Stimulated activated CD8-positive, alpha-beta memory T cell treated with anti-CD3 and anti-CD28 coated beads, Interleukin-4, amount 100 ng/mL, for 1 hour (primary cell): ENCODE data around the gene THOC3.
"Not testable (repeated sequence)": the region's sequence is repeated elsewhere in the genome, so short reads cannot be mapped to it uniquely, and the experiment has no call there.

ENCODE experiments used
- DNase-seq, 2 donors: peaks; one replicate each; pipeline ENCODE4 v3.0.0-alpha.2; 2020; ENCODE audit warnings: low read depth in 2 of 2, low spot score in 1 of 2

The THOC3 gene

DNA sequence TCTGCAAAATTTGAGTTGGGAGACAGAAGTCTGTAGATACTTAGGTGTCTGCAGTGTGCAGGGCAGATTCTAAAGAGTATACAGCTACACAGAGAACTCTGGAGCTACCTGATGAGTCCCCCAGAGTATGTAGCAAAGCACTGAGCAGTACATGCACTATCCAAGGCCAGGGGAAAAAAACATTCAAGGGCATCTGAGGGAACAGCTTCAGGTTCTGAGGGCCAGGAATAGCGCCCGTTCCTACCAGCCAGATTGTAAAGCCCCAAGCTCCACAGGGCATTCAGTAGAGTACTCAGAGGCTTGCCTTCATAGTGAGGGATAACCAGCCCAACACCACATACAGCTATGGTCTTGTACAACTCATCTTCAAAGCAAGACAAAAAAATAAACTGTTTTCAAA is 27.5 kb downstream of the THOC3 start:
- not testable (repeated sequence) for DNase-seq

DNA sequence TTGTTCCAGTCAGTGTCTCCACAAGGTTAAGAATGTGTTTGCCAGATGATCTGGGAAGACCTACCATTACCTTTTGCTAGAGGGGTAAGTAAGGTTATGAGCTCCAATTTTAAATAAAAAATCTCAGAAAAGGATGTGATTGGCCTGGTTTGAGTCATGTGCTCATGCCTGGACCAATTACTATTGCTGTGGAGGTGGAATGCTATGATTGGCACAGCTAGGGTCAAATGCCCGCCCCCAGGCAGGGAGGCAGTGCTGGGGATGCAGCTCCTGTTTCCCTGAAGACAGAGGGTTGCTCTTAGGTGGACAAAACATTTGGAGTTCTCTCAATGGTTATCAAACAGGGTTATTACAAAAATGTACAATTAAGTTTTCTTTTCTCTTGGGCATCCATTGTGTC is 29.6 kb downstream of the THOC3 start:
- not testable (repeated sequence) for DNase-seq

DNA sequence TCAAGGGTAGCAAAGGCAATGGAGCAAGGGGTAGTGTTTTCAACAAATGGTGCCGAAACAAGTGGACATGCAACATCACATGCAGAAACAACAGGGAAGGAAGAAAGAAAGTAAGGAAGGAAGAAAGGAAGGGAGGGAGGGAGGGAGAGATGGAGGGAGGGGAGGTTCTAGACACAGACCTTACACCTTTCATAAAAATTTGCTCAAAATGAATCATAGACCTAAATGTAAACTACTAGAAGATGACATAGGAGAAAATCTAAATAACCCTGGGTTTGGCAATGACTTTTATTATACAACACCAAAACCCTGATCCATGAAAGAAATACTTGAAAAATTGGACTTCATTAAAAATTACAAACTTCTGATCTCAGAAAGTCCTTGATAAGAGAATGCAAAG is 39.4 kb downstream of the THOC3 start:
- DNase-seq: not testable (repeated sequence)

DNA sequence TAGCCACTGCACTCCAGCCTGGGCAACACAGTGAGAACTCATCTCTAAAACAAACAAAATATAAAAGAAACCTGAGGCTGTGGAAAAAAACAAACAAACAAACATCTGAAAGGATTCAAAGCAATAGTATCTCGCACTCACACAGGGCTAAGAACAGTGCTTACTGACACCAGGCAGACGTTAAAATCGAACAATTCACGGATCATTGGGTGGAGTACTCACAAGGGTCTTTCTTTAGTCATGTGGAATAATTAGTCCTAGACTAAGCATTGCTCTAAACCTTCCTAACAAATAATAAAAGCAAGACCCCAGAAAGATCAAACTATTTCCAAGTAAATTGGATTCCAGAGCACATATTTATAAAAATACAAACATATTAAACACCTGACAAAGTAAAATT is 43.0 kb downstream of the THOC3 start:
- not testable (repeated sequence) for DNase-seq

DNA sequence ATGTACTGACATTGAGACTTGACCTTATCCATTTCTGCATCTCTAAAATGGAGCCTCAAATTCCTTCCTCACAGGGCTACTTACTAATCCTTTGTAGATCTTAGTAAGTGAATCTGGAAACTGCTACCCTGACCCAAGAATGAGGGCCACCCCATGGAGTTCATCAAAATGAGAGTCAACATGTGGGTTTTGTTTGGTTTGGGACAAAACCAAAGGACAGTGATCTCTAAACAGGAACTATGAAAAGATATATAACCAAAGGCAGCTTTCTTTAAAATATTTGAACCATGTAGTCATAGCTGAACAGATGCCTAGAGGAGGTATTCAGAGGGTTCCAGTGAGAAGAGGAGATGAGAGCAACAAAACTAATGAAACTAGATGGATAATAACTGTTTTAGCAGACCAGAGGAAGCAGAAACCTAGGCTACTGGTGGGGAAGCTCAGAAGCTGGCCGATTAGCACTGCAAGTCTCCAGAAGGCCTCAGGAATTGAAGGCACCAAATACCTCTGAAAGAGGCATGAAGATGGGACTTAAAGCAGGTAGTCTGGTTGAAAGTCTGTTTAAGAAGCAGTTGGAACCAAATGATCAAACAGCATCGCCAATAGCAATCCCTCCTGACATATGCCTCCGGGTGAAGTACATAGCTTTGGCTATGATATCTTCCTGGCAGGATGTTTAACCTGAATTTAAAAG is 45.8 kb downstream of the THOC3 start:
- no peak for DNase-seq

DNA sequence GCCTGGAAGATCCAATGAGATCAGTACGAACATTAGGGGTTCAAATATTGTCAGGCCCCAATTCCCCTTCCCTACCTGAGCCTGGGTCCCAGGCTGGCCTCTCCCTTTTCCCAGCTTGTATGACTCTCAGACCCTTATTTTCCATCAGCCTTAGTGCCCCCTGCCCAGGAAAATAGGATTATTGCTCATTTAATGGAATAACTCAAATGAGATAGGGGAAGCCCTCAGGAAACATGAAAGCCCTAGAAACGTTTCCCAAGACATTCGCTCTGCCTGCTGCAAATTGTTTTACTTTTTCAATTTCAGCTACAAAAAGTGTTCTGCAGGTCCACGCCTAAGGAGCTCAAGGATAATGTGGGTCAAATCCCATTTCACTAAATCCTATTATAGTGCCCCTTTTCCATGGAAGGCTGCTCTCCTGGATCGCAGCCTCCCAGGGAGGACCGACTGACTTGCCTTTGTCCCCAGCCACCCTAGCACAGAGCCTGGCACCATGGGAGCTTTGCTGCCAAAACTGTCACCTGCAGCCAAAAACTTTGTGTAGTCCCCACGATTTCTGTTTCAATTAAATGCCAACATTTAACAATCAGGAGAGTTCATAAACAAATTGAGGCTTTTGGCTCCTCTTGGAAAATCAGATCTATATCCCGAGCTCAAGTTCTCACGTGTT is 46.9 kb downstream of the THOC3 start:
- DNase-seq: no peak

DNA sequence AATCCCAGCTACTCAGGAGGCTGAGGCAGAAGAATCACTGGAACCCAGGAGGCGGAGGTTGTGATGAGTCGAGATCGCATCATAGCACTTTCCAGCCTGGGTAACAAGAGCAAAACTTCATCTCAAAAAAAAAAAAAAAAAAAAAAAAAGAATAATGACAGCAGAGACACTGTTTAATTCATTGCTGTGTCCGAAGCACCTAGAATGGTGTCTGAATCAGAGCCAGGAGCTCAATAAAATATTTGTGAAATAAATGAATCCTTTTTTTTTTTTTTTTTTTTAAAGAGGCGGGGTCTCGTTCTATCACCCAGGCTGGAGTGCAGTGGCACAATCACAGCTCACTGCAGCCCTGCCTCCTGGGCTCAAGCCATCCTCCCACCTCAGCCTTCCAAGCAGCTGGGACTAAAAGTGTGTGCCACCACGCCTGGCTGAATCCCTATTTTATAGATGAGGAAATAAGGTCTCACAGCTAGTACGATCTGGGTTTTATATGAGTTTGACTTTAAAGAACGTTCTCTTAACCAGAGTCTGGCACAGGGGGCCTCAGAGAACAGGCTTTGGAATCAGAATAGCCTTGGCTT is 47.8 kb downstream of the THOC3 start:
- no peak for DNase-seq

DNA sequence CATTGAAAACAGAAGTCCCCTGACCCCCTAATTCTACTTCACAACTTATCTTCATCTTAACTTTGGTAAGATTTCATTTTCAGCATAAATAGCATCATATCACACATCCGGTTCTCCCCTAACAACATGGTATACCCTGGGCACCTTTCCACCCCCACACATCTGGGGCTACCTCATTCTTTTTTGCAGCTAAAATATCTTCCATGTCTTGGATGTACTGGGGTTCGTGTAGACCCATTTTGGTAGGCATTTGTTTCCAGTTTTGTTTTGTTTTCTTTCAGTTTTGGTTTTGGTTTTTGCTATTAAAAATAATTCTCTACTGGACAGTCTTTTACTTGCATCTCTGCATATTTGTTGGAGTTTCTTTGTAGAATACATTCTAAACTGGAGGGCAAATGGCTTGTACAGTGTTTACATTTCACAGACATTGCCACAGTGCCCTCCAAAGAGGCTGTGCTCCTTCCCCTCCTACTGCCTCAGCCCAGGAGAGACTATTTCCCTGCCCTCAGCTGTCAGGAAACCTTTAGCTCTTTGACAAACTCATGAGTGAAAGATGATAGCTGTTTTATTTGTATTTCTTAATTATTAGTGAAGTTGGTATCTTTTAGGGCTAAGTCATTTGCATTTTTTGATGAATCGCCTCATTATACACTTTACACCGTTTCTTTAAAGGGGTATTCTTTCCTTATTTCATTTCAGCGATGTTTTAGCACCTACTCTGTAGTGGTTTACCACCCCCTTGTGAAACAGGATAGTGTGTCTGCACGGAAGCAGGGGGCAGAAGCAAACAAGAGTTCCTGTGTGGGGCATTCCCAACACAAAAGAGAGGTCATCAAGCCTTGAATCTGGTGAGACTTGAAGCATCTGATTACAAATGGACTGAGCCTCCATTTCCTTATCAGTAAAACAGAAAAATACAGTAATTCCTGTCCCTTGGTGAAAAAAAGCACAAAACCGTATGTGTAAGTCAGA is 52.8 kb downstream of the THOC3 start:
- not testable (repeated sequence) for DNase-seq

DNA sequence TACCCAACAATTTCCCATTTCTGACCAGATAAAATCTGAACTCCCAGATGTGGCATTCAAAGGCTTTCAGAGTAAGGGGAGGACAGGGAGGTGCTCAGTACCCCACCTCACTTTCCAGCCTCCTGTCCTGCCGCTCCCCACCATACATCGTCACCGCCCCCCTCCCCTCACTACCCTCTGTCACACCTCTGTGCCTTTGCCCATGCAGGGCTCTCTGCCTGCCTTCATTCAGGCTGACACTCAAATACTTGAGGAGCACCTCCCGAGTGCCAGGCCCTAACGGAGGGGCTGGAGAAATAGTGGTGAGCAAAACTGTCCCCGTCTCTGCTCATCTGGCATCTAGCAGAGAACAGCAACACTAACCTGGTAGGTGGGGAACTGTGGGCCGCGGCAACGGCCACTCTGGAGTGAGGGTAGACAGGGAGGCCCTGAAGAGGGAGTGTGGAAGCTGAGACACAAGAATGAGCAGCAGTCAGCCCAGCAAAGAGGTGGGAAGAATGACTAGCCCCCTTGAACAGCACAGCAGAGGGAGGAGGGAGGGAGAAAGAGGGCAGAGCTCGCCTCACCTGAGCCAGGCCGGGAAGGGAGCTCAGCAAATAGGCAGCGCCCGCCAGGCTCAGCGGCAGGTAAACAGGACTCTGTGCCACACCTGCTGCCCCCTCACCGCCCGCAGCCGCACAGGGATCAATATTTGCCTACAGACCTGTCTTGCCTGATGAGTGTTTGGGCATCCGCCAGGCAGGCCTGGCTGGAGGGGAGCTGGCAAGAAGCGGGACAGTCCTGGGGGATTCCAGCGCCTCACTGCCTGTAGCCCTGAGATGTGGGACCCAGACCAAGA is 54.1 kb downstream of the THOC3 start:
- DNase-seq: not testable (repeated sequence)

DNA sequence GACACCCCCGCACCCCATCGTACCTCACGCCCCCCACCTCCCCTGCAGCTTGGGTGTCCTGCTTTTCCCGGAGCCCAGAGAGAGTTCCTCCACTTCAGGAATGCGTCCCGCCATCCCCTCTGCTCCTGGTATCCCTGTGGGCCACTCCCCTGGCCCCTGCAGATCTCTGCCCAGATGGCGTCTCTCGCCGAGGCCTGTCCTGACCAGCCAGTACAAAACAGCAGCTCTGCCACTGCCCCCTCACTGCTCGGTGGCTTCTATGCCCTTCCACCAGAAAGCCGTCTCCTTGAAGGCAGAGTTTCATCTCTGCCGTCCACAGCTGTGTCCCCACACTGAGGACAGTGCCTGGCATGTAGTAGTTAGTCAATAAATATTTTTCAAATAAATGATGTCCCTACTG is 58.0 kb downstream of the THOC3 start:
- not testable (repeated sequence) for DNase-seq
